ENCODE measurements around the gene NFATC3. TPM values are rescaled to one million over a fixed set of nuclear protein-coding genes. Genes with fewer than 3 reads are reported as not detected.

Gene NFATC3
- total and polyA plus RNA-seq, 7 donors: 9.8 to 53.5 (median 42.7) TPM

DNA sequence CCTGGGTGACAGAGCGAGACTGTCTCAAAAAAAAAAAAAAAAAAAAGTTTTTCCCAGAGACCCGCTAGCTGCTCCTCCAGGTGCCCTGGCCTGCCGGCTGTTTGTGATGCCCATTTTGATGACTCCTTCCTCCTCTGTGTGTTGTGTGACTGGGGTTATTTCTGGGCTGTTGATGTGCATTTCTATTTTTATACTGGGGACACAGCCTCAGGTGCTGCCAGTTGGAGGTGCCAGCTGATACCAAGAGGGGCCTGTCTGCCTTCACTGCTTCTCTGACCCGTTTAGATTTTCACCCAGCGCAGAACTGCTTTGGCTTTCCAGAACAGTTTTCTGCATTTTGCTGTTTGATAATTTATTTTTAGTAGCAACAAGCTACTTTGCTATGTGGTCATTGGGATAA, 166.7 kb downstream of the NFATC3 start:
- Histone ChIP-seq H3K36me3 (ENCODE audit: insufficient read depth in 1 of 2, low read depth in 1 of 2) (peaks cover 8 to 72% of the 10 kb centered on the region in 2 donors), H3K4me1 (peaks cover 73% of the 10 kb centered on the region), H3K4me3 (peak overlapping the region; percentile 18), H3K27ac (peak overlapping the region; percentile 99), H3K9me3 (no peaks in the 10 kb centered on the region), H3K27me3 (ENCODE audit: insufficient read depth in 3 of 3, low read length in 2 of 3) (no peaks in the 10 kb centered on the region)
- TF ChIP-seq, protein P1, sequence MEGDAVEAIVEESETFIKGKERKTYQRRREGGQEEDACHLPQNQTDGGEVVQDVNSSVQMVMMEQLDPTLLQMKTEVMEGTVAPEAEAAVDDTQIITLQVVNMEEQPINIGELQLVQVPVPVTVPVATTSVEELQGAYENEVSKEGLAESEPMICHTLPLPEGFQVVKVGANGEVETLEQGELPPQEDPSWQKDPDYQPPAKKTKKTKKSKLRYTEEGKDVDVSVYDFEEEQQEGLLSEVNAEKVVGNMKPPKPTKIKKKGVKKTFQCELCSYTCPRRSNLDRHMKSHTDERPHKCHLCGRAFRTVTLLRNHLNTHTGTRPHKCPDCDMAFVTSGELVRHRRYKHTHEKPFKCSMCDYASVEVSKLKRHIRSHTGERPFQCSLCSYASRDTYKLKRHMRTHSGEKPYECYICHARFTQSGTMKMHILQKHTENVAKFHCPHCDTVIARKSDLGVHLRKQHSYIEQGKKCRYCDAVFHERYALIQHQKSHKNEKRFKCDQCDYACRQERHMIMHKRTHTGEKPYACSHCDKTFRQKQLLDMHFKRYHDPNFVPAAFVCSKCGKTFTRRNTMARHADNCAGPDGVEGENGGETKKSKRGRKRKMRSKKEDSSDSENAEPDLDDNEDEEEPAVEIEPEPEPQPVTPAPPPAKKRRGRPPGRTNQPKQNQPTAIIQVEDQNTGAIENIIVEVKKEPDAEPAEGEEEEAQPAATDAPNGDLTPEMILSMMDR (IDR thresholded peaks at IDR 0.05): no peak
- intact Hi-C loops (cut with DNase I): no loop called here
- ATAC-seq (peak; percentile 86 to 91 (median 88)), DNase-seq (peak; percentile 46 to 84)
- WGBS, 3 donors: 28 to 45% (median 33%) methylated on average over 5 of the region's 5 CpGs

GRCh38 chr16:68252383-68252782, 167.2 kb downstream of the NFATC3 start:
- TF ChIP-seq, protein P1 (IDR thresholded peaks at IDR 0.05): no peak
- ATAC-seq: peak; percentile 24 to 47 (median 38)
- no peak overlapping the region for H3K4me3 ChIP-seq
- peak in 1 of 2 donors; percentile 40 for DNase-seq
- no peaks in the 10 kb centered on the region for H3K27me3 ChIP-seq (ENCODE audit: insufficient read depth in 3 of 3, low read length in 2 of 3)
- peaks cover 71% of the 10 kb centered on the region for H3K4me1 ChIP-seq
- no peaks in the 10 kb centered on the region for H3K9me3 ChIP-seq
- intact Hi-C loops (cut with DNase I): no loop called here
- whole genome bisulfite sequencing, 3 donors: 40 to 66% (median 44%) methylated on average over 5 of the region's 5 CpGs
- H3K36me3 ChIP-seq (ENCODE audit: insufficient read depth in 1 of 2, low read depth in 1 of 2): peaks cover 8 to 75% of the 10 kb centered on the region in 2 donors
- peak overlapping the region; percentile 99 for H3K27ac ChIP-seq

GRCh38 chr16:68253721-68254120, 168.6 kb downstream of the NFATC3 start:
- DNase-seq: no peak
- H3K9me3 ChIP-seq: no peaks in the 10 kb centered on the region
- intact Hi-C loops (cut with DNase I): no loop called here
- ATAC-seq: no peak
- TF ChIP-seq, protein P1 (IDR thresholded peaks at IDR 0.05): no peak
- peaks cover 71% of the 10 kb centered on the region for H3K4me1 ChIP-seq
- peaks cover 8 to 75% of the 10 kb centered on the region in 2 donors for H3K36me3 ChIP-seq (ENCODE audit: insufficient read depth in 1 of 2, low read depth in 1 of 2)
- WGBS, 3 donors: 86 to 95% (median 94%) methylated on average over 4 of the region's 4 CpGs
- H3K27me3 ChIP-seq (ENCODE audit: insufficient read depth in 3 of 3, low read length in 2 of 3): no peaks in the 10 kb centered on the region
- peak overlapping the region; percentile 99 for H3K27ac ChIP-seq
- no peak overlapping the region for H3K4me3 ChIP-seq

DNA sequence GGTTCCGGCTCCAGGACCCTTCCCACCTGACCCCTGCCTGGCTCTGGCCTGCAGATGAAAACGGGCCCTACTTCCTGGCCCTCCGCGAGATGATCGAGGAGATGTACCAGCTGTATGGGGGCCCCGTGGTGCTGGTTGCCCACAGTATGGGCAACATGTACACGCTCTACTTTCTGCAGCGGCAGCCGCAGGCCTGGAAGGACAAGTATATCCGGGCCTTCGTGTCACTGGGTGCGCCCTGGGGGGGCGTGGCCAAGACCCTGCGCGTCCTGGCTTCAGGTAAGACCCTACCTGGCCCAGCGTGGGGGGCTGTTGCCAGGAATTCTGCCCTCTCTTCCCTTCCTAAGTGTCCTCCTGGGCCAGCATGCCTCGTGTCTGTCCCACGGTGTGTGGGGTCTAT, 170.5 kb downstream of the NFATC3 start:
- peaks cover 73% of the 10 kb centered on the region for H3K4me1 ChIP-seq
- intact Hi-C loops (cut with DNase I): no loop called here
- no peaks in the 10 kb centered on the region for H3K9me3 ChIP-seq
- DNase-seq (no peak), ATAC-seq (no peak)
- no peaks in the 10 kb centered on the region for H3K27me3 ChIP-seq (ENCODE audit: insufficient read depth in 3 of 3, low read length in 2 of 3)
- peaks cover 8 to 73% of the 10 kb centered on the region in 2 donors for H3K36me3 ChIP-seq (ENCODE audit: insufficient read depth in 1 of 2, low read depth in 1 of 2)
- WGBS, 3 donors: 88 to 92% (median 91%) methylated on average over 18 of the region's 18 CpGs
- peak overlapping the region; percentile 99 for H3K27ac ChIP-seq
- TF ChIP-seq, protein P1 (IDR thresholded peaks at IDR 0.05): no peak
- H3K4me3 ChIP-seq: no peak overlapping the region

All from psoas muscle (tissue), 8 donors.